ENCODE results near the gene CFAP221.
"Not testable (repeated sequence)": the region's sequence is repeated elsewhere in the genome, so short reads cannot be mapped to it uniquely, and the experiment has no call there.

Gene CFAP221

DNA sequence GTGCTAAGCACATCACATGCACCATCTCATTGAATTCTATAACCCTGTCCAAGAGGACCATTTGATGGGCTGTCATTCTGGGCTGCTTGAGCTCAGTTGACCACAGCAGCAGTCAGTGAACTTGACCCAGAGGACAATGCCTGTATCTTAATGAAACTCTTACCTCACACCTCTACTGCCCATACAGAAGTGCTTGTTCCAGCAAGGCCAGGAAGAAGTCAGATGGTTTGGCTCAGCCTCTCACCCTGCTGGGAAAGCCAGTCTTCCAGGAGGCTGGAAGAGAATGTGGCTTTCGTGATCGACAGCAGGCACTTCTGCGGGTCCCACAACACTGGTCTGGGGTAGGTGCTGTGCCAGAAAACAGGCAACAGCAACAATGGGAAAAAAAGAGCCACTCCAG lies 47.3 kb downstream of the CFAP221 start:
- DNase-seq = no peak

DNA sequence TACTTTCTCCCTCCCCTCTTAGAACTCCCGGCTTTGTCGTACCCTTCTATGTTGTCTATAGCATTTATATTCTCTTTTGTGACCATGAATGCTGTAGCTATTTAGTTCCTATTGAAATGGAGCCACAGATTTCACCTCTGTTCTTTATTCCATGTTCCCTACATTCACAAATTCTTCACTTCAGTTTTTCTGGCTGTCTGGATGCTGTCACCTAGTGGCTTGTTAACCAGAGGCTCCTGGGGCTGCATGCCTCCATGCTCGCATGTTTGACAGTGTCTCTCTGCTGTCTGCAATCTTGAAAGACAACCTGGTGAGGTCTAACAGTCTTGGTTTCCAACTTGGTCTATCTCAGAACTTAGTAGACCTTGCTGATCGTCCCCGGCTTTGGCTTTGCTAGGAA lies 48.2 kb downstream of the CFAP221 start:
- no peak for DNase-seq

- no peak for DNase-seq
Measured at GRCh38 chr2:119596638-119597037, 52.4 kb downstream of the CFAP221 start.

DNA sequence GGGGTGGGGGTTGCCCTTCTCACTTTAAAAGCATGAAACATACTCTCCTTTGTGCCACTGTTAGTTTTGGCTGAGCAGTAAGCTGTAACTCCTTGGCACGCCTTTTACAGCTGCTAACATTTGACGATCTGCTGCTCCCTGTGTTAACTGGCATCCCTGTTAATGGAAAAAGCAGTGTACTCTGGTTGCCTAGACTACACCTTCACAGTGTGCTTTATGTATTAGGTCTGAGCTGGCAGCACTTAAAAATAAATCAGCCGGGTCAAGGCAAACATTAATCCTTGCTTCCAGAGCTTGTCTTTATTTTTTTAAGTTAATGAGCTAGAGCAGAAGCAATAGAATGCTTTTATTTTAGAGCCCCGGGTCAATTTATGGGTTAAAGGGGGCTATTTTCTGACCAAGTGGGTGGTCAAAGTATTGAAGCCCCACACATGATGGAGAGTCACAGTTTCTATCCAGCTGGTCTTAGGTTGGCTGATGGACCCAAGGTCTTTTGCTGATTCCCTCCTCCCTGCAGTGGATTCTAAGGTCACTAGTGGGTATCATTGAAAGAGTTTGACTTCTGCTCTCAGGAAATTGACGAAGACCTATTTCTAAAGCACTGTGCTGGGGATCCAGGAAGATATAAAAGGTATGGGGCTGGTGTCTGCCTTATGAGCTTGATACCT lies 54.5 kb downstream of the CFAP221 start:
- no peak for DNase-seq

GRCh38 chr2:119599384-119599783 lies 55.1 kb downstream of the CFAP221 start:
- no peak for DNase-seq

DNA sequence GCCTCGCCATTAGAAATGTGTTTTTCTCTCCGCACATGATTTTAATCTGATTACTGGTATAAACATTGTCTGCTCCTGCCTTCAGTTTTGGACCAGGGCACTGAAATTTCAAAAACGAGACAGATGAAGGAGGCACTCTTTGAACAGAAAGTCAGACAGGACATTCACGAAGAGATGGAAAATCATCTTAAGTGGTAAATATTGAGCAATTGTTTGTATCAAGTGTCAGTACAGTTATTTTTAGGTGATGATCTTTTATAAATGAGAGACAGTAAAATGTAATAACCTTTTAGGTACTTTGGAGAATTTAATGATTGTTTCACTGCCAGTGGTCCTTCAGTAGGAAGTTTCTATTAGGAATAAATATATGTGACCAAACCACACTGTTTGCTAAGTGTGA lies 60.8 kb downstream of the CFAP221 start:
- no peak for DNase-seq

DNA sequence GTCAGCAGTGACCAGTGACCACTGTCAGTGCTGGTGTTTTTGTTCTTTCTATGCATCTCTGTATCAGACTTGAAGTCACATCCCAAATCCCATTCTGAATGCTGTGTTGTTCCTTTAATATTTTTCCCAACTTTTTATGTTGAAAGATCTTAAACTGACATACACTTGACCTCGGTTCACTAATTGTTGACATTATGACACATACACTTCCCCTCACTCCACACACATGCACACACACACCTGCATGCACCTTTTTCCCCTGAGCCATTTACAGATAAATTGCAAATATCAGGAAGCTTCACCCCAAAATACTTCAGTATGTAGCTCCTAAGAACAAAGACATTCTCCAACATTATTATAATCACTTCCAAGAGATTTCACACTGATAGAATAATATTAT lies 62.4 kb downstream of the CFAP221 start:
- no peak for DNase-seq

DNA sequence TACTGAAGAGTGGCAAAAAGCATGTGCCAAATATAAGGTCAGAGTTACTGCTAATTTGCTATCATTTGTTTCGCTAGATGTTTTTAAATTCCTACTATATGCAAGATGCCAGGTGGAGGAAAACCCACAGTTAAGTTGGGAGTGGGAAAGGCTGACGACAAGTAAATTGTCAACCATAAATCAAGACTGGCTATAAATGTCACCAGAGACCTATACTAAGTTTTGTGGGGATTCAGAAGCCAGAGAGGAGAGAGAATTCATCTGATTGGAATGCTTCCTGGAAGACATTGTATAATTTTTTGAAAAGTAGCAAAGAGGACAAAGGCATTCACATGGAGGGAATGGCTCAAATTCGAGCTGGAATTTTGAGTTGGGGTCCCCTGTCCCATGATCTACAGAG lies 64.3 kb downstream of the CFAP221 start:
- DNase-seq = no peak

- DNase-seq = no peak
Measured at GRCh38 chr2:119609337-119609736, 65.1 kb downstream of the CFAP221 start.

- not testable (repeated sequence) for DNase-seq
Measured at GRCh38 chr2:119614140-119614539, 69.9 kb downstream of the CFAP221 start.

DNA sequence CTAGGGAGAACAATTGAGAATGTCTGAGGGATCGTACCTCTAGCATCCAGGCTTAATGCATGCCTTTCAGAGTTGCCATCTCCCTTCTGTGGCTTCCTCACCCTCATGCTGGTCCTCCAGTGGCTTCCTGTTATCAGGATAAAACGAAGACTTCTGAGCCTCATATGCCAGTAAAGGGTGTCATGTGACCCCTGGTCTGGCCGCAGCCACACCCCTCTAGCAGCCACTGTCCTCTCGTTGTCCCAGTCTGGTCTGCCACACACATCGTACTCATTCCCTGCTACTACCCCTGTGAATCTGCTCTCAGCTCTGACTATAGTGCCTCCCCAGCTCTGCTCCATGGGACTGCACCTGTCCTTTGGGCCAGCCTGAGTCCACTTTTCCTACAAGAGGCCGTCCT lies 72.2 kb downstream of the CFAP221 start:
- no peak for DNase-seq

DNA sequence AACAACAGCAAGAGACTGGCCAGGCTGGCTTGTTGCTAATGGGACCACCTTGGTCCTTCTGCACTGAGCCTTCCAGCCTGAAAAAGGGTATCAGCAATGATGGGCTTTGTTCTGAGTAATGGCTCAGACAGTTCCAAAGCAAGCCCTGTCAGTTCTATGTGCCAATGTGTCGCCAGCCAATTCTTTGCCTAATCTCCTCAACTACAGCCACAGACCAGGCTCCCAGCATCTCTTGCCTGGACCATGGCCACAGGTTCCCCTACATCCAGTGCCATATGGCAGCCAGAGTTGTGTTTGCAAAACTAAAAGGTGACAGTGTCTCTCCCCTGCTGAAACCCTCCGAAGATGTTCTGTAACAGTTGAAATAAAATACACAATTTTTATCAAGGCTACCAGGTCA lies 73.2 kb downstream of the CFAP221 start:
- DNase-seq = no peak

- DNase-seq = not testable (repeated sequence)
Measured at GRCh38 chr2:119618725-119619124, 74.5 kb downstream of the CFAP221 start.

DNA sequence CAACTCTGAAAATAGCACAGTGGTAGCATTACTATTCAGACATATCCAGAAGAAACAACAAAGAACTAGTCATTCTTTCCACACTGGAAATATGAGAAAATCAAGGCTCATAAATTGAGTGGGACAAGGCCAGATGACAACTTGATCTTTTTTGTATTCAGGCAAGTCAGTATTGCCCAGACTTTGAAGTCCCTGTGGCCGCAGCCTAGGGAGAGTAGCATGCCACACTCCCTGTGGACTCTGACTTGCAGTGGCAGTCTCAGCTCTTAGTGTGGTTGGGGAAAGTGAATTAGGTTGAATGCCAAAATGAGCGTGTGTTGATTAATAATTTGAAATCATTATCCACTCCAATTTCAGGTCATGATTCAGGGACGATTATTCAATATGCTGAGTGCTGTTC lies 81.0 kb downstream of the CFAP221 start:
- no peak for DNase-seq

GRCh38 chr2:119629323-119629825 lies 85.1 kb downstream of the CFAP221 start:
- no peak for DNase-seq

GRCh38 chr2:119630121-119630520 lies 85.9 kb downstream of the CFAP221 start:
- no peak for DNase-seq

DNA sequence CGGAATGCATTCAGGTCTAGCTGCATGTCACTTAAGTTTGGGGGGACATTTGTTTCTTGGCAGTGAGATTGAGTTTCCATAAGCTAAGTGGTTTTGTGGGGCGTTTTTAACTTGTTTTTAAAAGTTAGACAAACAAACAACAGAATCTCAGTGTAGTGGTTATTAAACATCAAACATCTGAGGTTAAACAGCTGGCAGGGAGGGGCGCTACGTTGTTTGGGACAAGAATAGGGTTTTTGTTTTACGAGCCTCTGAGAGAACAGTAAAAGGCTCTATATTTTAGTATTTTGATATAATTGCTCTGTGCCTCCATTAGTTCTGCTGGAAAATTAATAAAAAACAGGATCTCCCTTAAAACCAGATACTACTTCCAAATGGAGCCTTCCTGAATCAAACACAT lies 93.1 kb downstream of the CFAP221 start:
- DNase-seq = no peak

DNA sequence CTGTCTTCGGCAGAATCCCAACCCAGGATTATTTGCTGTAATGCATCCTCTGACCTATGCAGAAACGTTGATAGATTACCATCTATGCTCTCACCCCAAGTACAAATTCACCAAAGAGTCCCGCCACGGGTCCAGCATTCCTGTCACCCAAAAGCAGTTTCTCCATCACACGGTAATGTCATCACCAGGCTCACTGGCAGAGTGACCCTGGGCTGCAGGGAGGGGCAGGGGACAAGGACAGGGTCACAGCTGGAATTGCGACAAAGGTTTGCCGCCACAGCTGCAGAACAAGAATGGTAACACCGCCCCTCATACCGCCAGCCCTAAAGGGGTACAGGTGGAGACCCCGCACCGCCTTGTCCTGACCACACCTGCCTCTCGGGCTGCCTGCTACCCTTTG lies 94.0 kb downstream of the CFAP221 start:
- no peak for DNase-seq

DNA sequence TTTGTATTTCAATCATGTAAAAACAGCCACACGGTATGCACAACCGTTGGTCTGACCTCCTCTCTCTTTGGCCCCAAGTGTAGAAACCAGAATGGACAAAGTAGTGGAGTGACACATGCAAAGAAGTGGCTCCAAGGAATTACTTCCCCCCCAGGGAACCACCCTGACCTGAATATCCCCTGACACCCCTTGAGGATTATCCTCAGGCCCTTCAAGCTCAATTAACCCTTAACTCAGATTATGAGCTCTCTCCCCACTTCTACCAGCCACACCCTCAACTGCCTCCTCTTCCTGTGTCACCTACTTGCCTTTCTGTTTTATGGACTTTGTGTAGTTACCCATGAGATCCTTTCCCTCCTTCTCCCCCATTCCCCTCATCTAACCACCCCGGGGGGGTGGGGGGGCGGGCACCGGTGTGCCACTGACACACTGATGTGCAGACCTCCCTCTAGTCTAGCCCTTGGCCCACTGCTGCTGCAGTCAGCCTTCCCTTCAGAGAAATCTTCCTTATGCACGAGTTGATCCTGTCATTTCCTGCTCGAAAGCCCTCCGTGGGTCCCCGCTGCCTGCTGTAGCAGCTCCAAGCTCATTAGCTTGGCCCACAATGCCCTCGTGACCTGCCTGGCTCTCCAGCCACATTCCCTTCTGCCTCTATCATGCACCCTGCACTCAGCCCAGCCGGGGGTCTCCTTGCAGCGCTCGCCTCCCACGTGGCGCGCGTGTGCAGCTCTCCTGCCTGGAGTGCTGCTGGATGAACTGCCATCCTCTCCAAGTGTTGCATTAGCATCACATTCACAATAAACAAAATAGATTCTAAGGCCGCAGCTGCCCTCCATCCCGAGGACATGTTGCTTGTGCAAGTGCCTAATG lies 94.7 kb downstream of the CFAP221 start:
- no peak for DNase-seq

DNA sequence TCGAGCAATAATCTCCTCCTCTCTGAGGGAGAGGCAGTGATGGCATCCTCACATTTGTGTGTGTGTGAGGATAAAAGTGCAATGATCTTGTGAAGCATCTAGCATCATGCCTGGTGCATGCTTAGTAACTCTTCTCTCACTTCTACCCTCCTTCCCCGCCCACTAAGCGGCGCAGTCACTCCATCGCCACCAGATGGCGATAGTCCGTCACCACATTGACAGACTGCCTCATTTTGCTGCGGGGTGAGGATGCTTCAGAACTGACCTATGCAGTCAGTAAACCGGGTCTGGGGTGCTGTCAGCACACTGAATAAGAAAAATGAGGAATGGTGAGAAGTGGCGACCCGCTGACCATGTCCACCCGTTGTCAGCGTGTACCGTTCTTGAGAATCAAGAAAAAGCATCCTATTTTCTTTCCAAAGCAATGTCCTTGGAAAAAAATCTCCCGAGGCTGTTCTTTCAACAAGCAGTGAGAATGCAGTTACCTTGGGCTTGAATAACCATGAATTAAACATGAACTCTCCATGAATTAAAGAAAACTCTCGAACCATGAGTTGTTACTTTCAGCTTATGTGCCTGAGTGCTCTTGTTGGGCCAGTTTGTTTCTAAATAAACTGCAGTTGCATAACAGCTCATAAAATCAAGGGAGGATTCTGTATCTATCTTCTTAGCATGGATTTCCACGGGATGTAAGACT lies 97.5 kb downstream of the CFAP221 start:
- DNase-seq = peak; percentile 78 to 87 (median 82)

- DNase-seq = no peak
Measured at GRCh38 chr2:119644186-119644585, 99.9 kb downstream of the CFAP221 start.

DNA sequence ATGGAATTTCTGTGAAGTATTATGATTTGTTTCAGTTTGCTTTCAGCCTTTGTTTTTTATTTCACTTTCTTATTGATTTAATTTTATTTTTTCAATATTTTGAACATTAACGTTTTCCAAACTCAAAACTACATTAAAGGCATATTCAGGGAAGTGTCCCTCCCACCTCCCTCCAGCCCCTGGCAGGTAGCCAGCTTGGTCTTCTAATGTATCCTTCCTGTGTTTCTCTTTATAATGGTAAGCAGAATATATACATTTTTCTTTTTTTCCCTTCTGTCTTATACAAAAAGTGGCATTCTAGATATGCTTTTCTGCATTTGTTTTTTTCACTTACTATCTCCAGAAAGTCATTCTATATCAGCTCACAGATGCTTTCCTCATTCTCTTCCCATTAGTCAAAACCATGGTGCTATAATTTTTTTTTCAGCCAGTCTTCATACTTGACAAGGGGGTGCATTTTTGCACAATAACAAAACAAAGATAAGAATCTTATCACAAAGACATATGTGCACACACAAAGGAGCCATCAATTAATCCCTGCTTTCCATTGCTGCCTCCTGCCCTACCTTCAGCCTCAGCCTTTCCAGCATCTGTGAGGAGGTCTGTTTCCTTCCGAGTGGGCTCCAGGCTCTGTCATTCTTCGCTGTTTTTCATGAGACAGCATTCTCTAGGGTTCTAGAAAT lies 101.1 kb downstream of the CFAP221 start:
- peak in 3 of 4 experiments; percentile 8 to 27 (median 16) for DNase-seq

DNA sequence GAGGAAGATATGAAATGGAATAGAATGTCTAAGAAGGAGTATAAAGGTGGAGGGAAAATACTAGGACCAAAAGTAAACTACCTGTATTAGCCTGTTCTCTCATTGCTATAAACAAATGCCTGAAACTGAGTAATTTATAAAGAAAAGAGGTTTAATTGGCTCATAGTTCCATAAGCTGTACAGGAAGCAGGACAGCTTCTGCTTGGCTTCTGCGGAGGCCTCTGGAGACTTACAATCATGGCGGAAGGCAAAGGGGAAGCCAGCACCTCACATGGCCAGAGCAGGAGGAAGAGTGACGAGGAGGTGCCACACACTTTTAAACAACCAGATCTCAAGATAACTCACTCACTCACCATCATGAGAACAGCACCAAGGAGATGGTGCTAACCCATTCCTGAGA lies 101.9 kb downstream of the CFAP221 start:
- DNase-seq = no peak
